C4-2B (cell line): ENCODE results near the gene FRMD3.

Source experiments
- H3K27ac ChIP-seq: fragments of 450-650 bp; 2 replicates; pipeline ENCODE4 v1.5.1; 2017
- CTCF ChIP-seq: fragments of 450-650 bp; conservative IDR thresholded peaks from 2 replicates; pipeline ENCODE4 v1.5.1; 2017; ENCODE audit warnings: mild to moderate bottlenecking
- ZFX ChIP-seq: fragments of 450-650 bp; IDR thresholded peaks from 2 replicates; pipeline ENCODE4 v1.6.1; 2017

Gene FRMD3

DNA sequence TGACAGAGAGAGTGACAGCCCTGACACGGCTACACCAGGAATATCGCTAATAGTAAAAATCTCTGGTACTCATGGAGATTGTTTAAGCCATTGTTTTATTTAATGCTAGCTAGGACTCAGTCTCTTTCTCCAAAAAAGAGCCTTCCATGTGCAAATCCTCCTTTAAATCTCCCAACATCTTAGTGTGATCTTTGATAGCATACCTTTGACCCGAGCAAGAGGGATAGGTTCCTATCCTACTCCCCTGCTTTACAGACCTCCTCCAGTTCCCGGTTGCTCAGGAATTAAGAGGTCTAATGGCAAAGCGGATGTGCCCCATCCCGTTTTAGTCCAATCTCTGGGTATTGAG is 663 bp upstream of the FRMD3 start:
- TF ChIP-seq ZFX: no peak
- peak; percentile 63 for TF ChIP-seq CTCF
- H3K27ac ChIP-seq: peak overlapping the region; percentile 47

- H3K27ac ChIP-seq: peak overlapping the region; percentile 47
Measured at GRCh38 chr9:83537331-83538171, 650 bp downstream of the FRMD3 start.

DNA sequence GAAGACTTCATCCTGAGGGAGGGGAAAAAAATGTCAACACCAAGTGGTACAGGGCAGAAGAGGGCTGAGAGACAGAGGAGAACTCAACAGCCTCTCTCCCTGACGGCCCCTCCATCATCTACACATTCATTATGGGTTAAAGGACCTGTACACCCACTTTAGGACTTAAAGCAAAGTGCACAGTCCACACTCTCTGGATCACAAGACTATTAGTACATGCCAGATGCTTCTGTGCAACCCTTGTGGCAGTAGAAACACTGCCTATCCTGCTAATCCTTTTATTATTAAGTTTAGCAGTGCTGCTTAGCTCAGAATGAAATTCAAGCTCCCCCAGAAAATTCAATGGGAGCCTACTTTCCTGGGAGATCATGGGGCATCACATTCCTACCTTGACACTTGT is 1.9 kb downstream of the FRMD3 start:
- TF ChIP-seq ZFX (no peak), CTCF (no peak)
- H3K27ac ChIP-seq: no peak overlapping the region

More at GRCh38 chr9:83537331-83538171, 650 bp downstream of the FRMD3 start:
- TF ChIP-seq ZFX (no peak), CTCF (no peak)

DNA sequence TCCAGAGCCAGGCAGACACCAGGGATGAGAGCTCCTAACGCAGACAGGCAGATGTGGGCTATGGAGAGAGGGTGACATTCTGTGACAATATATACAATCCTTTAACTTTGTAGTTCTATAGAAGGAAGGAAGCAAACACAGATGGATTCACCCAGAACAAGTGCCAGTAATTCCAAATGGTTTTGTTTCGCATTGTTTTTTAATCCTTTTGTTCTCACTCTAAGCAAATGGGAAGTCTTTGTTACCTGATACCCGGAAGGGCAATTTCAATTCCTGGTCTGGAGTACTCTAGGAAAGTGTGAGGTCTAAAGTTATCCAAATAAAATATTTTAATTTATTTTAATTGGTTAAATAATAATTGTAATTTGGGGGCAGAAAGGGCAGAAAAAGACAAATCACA is 2.5 kb downstream of the FRMD3 start:
- no peak for TF ChIP-seq CTCF

GRCh38 chr9:83533296-83533695 is 4.9 kb downstream of the FRMD3 start:
- TF ChIP-seq CTCF: no peak
- TF ChIP-seq ZFX: no peak
- H3K27ac ChIP-seq: no peak overlapping the region

More for the DNA sequence above, 2.5 kb downstream of the FRMD3 start:
- H3K27ac ChIP-seq: no peak overlapping the region

GRCh38 chr9:83526901-83527300 is 11.3 kb downstream of the FRMD3 start:
- H3K27ac ChIP-seq: no peak overlapping the region
- TF ChIP-seq CTCF: no peak
- TF ChIP-seq ZFX: no peak

DNA sequence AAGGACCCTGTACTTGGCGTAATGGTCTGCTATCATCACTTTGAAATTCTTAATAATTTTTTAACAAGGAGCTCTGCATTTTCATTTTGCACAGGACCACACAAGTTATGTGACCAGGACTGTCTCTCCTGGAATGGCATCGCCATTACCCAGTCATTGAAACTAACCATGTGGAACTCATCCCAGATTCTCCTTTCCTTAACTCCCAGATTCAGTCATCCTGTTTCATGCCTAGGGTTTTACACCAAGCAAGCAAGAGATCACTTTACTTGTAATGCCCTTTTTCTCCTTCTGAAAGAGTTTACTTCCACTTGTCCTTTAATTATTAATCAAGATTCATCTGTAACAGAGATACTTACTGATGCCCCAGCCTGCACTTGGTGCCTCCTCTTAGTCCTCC is 12.0 kb downstream of the FRMD3 start:
- no peak for TF ChIP-seq ZFX
- no peak for TF ChIP-seq CTCF

More for the DNA sequence above, 12.0 kb downstream of the FRMD3 start:
- no peak overlapping the region for H3K27ac ChIP-seq
